ENCODE data around the gene PLA2G6. TPM values are rescaled to one million over a fixed set of nuclear protein-coding genes. Genes with fewer than 3 reads are reported as not detected.

Gene PLA2G6
- total and polyA plus RNA-seq, 12 donors: 6.9 to 324 (median 72.6) TPM

DNA sequence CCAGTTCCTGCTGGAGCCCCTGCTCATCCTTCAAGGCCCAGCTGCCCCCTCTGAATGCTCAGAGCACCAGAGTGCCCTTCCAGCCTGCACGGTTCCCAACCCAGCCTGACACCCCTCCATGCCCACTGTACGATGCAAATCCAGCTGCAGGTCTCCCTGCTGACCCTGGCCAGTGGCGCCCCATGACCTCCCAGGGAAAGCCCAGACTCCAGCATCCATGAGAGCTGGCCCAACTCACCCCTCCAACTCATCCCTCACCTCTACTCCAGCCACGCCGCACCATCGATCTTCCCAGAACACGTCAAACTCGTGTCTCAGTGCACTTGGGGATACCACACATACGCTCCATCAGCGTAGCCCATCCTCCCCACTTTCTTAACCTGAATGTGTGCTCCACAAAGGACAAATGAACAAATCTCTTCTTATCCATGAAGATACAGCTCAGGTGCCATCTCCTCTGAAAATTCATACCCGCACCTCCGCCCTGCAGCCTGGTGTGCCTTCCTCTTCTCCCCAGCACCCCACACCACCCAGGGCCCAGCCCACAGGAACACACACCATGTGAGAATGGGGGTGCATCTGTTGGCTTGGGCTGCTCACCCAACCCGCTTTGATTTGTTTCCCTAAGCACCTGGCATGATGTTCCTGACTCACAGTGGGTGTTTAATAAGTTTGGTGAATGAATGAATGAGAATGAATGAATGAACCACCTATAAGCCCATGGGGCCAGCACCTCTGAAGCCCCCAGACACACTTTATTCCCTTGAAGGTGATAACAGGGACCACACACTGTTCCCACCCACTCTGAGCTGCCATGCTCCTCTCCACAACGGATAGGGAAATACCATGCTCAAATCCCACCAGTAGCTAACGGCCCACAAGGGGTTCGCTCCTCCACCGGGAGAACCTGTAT lies 6.2 kb downstream of the PLA2G6 start:
- TF ChIP-seq, protein P1, sequence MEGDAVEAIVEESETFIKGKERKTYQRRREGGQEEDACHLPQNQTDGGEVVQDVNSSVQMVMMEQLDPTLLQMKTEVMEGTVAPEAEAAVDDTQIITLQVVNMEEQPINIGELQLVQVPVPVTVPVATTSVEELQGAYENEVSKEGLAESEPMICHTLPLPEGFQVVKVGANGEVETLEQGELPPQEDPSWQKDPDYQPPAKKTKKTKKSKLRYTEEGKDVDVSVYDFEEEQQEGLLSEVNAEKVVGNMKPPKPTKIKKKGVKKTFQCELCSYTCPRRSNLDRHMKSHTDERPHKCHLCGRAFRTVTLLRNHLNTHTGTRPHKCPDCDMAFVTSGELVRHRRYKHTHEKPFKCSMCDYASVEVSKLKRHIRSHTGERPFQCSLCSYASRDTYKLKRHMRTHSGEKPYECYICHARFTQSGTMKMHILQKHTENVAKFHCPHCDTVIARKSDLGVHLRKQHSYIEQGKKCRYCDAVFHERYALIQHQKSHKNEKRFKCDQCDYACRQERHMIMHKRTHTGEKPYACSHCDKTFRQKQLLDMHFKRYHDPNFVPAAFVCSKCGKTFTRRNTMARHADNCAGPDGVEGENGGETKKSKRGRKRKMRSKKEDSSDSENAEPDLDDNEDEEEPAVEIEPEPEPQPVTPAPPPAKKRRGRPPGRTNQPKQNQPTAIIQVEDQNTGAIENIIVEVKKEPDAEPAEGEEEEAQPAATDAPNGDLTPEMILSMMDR (IDR thresholded peaks at IDR 0.05): no peak
- no peak for TF ChIP-seq POLR2A (IDR thresholded peaks at IDR 0.05)
- Histone ChIP-seq H3K4me1 (replicated peaks in 1 of 2) (peaks cover 15 to 29% of the 10 kb centered on the region in 2 donors), H3K36me3 (replicated peaks in 1 of 2) (no peaks in the 10 kb centered on the region), H3K9me3 (replicated peaks in 1 of 3) (no peaks in the 10 kb centered on the region), H3K27ac (peak overlapping the region in 2 of 5 donors; percentile 80 to 89), H3K4me3 (no peak overlapping the region), H3K27me3 (no peaks in the 10 kb centered on the region)
- peak in 1 of 7 donors; percentile 15 for DNase-seq
- intact Hi-C loops (cut with DNase I): no loop called here
- WGBS, 4 donors: 90 to 94% (median 92%) methylated on average over 17 of the region's 17 CpGs

DNA sequence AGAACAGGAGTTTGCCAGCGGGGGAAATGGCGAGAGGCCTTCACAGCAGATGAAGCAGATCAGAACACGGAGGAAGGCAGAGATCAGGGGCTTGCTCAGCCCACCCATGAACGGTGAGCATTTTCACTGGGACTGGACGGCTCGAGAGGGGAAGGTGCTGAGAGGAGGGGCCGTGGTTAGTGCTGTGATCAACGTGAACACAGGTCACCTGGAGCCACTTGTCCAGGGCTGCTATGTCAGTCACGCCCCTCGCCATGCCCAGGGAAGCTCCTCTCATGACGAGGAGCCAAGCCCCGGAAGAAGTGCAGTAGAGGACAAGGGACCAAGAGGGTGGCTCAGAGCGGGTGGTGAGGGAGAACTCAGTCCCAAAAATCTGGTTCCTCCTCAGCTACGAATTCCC lies 7.0 kb downstream of the PLA2G6 start:
- TF ChIP-seq, protein P1 (IDR thresholded peaks at IDR 0.05): no peak
- no peak for TF ChIP-seq POLR2A (IDR thresholded peaks at IDR 0.05)
- no peaks in the 10 kb centered on the region for H3K36me3 ChIP-seq (replicated peaks in 1 of 2)
- H3K27me3 ChIP-seq: no peaks in the 10 kb centered on the region
- WGBS, 4 donors: 85 to 93% (median 90%) methylated on average over 13 to 14 of the region's 14 CpGs
- no peaks in the 10 kb centered on the region for H3K9me3 ChIP-seq (replicated peaks in 1 of 3)
- peak in 2 of 7 donors; percentile 12 to 14 for DNase-seq
- H3K4me3 ChIP-seq: no peak overlapping the region
- no peak overlapping the region for H3K27ac ChIP-seq
- peaks cover 9 to 25% of the 10 kb centered on the region in 2 donors for H3K4me1 ChIP-seq (replicated peaks in 1 of 2)
- intact Hi-C loops (cut with DNase I): no loop called here

DNA sequence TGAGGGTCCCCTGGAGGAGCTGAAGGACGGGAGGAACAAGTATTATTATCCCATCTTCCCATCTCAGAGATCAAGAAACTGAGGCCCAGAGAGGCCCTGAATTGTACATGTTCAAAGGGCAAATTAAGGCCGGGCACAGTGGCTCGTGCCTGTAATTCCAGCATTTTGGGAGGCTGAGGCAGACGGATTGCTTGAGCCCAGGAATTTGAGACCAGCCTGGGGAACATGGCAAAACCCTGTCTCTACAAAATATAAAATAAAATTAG lies 8.1 kb downstream of the PLA2G6 start:
- peaks cover 9 to 24% of the 10 kb centered on the region in 2 donors for H3K4me1 ChIP-seq (replicated peaks in 1 of 2)
- 87 to 97% (median 96%) methylated on average over 4 of the region's 4 CpGs for WGBS, 4 donors
- intact Hi-C loops (cut with DNase I): no loop called here
- no peak for DNase-seq
- H3K27ac ChIP-seq: no peak overlapping the region
- no peak overlapping the region for H3K4me3 ChIP-seq
- no peaks in the 10 kb centered on the region for H3K36me3 ChIP-seq (replicated peaks in 1 of 2)
- TF ChIP-seq, protein P1 (IDR thresholded peaks at IDR 0.05): no peak
- no peak for TF ChIP-seq POLR2A (IDR thresholded peaks at IDR 0.05)
- H3K27me3 ChIP-seq: no peaks in the 10 kb centered on the region
- no peaks in the 10 kb centered on the region for H3K9me3 ChIP-seq (replicated peaks in 1 of 3)

DNA sequence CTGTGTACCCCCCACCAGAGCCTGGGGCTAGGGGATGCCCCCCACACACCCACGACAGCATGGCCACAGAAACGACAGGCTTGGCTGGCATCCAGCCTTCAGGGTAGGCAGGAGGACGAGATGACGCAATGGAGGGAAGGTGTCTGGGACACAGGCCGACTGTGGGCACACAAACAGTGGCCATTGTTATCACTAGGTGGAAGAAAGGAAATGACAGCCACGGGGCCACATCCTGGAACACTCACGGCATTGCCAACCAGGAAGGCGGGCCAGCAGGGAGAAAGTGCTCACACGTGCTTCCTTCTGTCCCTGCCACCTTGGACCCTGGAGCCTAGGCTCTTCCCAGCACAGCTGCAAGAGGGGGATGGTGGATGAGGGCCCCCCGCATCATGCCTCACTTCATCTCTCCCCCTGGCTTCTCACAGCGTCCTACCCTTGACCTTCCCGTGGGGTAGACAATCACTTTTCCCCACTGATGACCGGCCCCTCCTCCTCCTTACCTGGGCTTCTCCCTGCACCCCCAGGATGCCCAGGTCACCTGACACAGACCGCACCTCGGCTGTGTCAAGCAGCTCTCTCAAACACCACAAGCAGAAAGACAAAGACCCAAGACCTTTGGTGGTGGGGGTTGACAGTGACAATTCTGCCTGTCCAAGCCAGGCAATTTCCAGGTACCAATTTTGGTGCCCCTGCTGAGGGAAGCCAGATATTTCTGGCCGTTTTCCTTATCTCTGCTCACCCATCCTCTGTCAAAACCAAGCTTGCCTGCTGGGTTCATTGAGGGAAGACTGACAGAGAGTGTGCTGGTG lies 8.6 kb downstream of the PLA2G6 start:
- Histone ChIP-seq H3K4me3 (no peak overlapping the region), H3K27ac (peak overlapping the region in 2 of 5 donors; percentile 45 to 50), H3K36me3 (replicated peaks in 1 of 2) (no peaks in the 10 kb centered on the region), H3K4me1 (replicated peaks in 1 of 2) (peaks cover 6 to 19% of the 10 kb centered on the region in 2 donors), H3K27me3 (no peaks in the 10 kb centered on the region), H3K9me3 (replicated peaks in 1 of 3) (no peaks in the 10 kb centered on the region)
- TF ChIP-seq POLR2A (IDR thresholded peaks at IDR 0.05): no peak
- TF ChIP-seq, protein P1 (IDR thresholded peaks at IDR 0.05): no peak
- 41 to 68% (median 52%) methylated on average over 12 to 16 of the region's 16 CpGs for WGBS, 4 donors
- peak; percentile 46 to 84 (median 70) for DNase-seq
- intact Hi-C loops (cut with DNase I): no loop called here

Data from adrenal gland (tissue), 12 donors.